ENCODE results near the gene NEDD8. TPM values are rescaled to one million over a fixed set of nuclear protein-coding genes. Genes with fewer than 3 reads are reported as not detected.

Gene NEDD8
- total and polyA plus RNA-seq, 2 experiments from 2014 or later = 130 to 418 TPM

DNA sequence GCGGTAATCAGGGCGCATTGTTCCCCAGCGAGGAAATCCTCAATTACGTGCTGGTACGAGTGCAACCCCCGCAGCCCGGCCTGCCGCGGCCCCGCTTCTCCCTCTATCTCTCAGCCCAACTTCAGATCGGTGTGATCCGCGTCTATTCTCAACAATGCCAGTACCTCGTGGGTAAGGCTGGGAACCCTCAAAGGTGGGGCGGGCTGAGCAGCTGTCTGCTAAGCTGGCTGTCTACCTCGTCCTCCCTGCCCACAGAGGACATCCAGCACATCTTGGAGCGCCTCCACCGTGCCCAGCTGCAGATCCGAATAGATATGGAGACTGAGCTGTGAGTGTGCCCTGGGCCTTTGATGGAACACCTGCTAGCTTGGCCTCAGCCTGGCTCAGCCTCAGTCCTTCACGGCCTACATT, 59.3 kb downstream of the NEDD8 start:
- Mint-ChIP-seq H3K27ac (no peak overlapping the region), H3K4me3 (peak overlapping the region; percentile 87), H3K27me3 (ENCODE audit: insufficient read depth, low read depth, poor library complexity) (peaks cover 21% of the 10 kb centered on the region), H3K9me3 (no peaks in the 10 kb centered on the region), H3K36me3 (ENCODE audit: low read depth) (peaks cover 18% of the 10 kb centered on the region), H3K4me1 (peaks cover 4% of the 10 kb centered on the region; the same call in 1 of the 3 replicates)
- no peak overlapping the region; the same call in 1 of the 2 replicates for H2AFZ ChIP-seq
- DNase-seq (ENCODE audit: low spot score) = no peak
- peaks cover 7% of the 10 kb centered on the region; the same call in 1 of the 2 replicates for H3F3A ChIP-seq (replicated peaks; ENCODE audit: low read depth)
- H3K36me3 ChIP-seq (ENCODE audit: insufficient read depth) = no peaks in the 10 kb centered on the region
- peak overlapping the region; percentile 100 for H3K4me2 ChIP-seq
- no peaks in the 10 kb centered on the region for H3K9me2 ChIP-seq (ENCODE audit: insufficient read depth)
- no peak for TF ChIP-seq ZNF462 (CRISPR knock-in tag; IDR thresholded peaks at IDR 0.05)
- TF ChIP-seq CREB1 (CRISPR knock-in tag; IDR thresholded peaks at IDR 0.05; ENCODE audit: low read depth) = no peak
- no peak for TF ChIP-seq EZH2 (IDR thresholded peaks at IDR 0.05; ENCODE audit: low read depth, unreplicated experiment)
- no peak for TF ChIP-seq POLR2AphosphoS5 (IDR thresholded peaks at IDR 0.05; ENCODE audit: low read depth)
- no peak for TF ChIP-seq JUNB (IDR thresholded peaks at IDR 0.05; ENCODE audit: unreplicated experiment)
- no peak for TF ChIP-seq EZH2phosphoT487 (IDR thresholded peaks at IDR 0.05; ENCODE audit: unreplicated experiment)
- no peak for TF ChIP-seq ETS1 (IDR thresholded peaks at IDR 0.05)
- no peak for TF ChIP-seq ZNF114 (CRISPR knock-in tag; IDR thresholded peaks at IDR 0.05)
- TF ChIP-seq NANOG (IDR thresholded peaks at IDR 0.05; ENCODE audit: borderline replicate concordance) = no peak
- no peak for TF ChIP-seq CTCF (conservative IDR thresholded peaks at IDR 0.05; ENCODE audit: low read depth in 2 of 2)
- no peak for TF ChIP-seq STAT1 (IDR thresholded peaks at IDR 0.05; ENCODE audit: unreplicated experiment)
- no peak for TF ChIP-seq REST (IDR thresholded peaks at IDR 0.05; ENCODE audit: unreplicated experiment)
- TF ChIP-seq ZNF331 (CRISPR knock-in tag; IDR thresholded peaks at IDR 0.05; ENCODE audit: low read depth) = no peak
- no peaks in the 10 kb centered on the region for H3K27me3 ChIP-seq (ENCODE audit: insufficient read depth)
- no peaks in the 10 kb centered on the region for H3K79me2 ChIP-seq (replicated peaks; ENCODE audit: insufficient read depth)
- peak overlapping the region; percentile 81 for H3K4me3 ChIP-seq
- no peak for ATAC-seq
- no peak overlapping the region for H3K27ac ChIP-seq (ENCODE audit: low read depth)
- H4K20me1 ChIP-seq (replicated peaks; ENCODE audit: insufficient read depth) = no peaks in the 10 kb centered on the region; the same call in 1 of the 2 replicates
- H3K4me1 ChIP-seq (ENCODE audit: insufficient read depth) = 0 out of 2 replicates have a peak, but pooled peaks cover 3% of the 10 kb centered on the region

Data from GM23338 (cell line).